C4-2B (cell line): ENCODE measurements around the gene C1RL.
A peak's percentile ranks its signal among the peaks of the same experiment; 100 is the strongest.

ENCODE experiments used
- H3K27ac ChIP-seq: fragments of 450-650 bp; 2 replicates; pipeline ENCODE4 v1.5.1; 2017
- CTCF ChIP-seq: fragments of 450-650 bp; conservative IDR thresholded peaks from 2 replicates; pipeline ENCODE4 v1.5.1; 2017; ENCODE audit warnings: mild to moderate bottlenecking
- ZFX ChIP-seq: fragments of 450-650 bp; IDR thresholded peaks from 2 replicates; pipeline ENCODE4 v1.6.1; 2017

The C1RL gene

DNA sequence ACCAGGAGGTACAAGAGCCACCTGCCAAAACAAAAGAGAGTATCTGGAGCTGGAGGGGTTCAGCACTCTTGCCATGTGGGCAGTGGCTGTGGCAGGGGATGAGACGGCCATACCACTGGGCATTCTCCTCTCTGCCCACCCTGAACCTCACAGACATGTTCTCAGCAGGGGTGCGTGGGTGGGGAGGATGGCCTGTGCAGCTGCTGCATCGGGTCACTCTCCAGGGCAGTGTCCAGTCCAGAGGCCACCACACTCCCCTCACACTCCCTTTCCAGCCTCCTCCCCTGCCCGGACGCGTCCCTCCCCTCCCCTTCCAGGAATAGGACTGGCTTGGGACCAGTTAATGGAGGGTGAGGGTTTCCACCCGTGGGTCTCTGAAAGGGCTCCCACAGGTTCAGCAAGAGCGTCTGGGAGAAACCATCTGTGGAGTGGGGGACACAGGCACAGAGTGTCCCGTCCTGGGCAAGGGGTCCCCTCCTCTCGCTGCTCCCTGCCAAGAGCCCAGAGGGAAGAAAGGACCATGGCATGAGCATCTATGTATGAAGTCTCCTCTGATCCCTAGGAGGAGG, 17.3 kb downstream of the C1RL start:
- peak overlapping the region; percentile 29; the same call in 1 of the 2 replicates for H3K27ac ChIP-seq
- TF ChIP-seq ZFX (no peak), CTCF (no peak)

- H3K27ac ChIP-seq: no peak overlapping the region
- TF ChIP-seq CTCF (no peak), ZFX (no peak)
Measured at GRCh38 chr12:7091171-7091570, 17.8 kb downstream of the C1RL start.

DNA sequence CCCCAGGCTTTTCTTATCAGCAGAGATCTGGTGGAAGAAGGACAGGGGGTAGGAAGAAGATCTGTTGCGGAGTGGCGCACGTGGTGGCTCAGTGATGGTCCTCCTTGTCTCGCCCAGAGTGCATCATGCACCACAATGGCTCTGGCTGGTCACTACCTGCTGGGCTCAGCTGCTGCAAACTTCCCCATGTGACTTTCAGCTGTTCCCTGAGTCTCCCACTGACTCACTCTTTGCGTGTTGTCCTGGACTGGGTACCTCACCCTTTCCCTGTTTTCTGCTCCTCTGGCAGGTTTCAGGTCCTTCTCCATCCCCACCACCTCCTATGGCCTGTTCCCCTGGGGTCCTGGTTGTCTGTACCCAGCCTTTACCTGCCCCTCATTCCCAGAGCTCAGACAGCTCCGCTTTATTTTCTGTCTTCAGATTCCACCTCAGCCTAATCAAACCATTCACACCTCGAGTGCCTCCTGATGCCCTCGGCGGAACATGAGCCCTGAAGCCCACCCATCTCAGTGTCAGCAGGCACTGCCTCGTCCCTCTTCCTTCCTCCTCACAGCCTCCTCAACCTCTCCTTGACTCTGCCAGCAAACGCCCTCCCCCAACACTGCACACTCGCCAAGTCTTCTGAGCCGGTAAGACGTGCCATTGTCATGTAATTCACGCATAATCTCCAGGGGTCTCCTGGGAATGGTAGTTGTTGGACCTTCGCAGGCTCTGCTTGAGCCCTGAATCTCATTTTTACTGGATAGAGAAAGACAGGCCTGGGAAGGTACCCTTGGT, 18.6 kb downstream of the C1RL start:
- TF ChIP-seq ZFX (no peak), CTCF (no peak)
- H3K27ac ChIP-seq: no peak overlapping the region

GRCh38 chr12:7089196-7089871, 19.7 kb downstream of the C1RL start:
- TF ChIP-seq CTCF (no peak), ZFX (no peak)
- no peak overlapping the region for H3K27ac ChIP-seq

DNA sequence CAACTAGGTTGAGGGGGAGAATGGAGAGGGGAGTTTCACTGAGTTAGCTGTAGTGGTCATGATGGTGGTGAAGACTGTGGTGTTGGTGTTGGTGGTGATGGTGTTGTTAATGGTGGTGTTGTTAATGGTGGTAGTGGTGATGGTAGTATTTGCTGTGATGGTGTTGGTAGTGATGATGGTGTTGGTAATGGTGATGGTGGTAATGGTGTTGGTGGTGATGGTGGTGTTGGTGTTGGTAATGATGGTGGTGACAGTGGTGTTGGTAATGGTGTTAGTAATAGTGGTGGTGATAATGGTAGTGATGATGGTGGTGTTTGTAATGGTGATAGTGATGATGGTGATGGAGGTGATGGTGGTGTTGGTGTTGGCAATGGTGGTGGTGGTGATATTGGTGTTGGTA, 25.9 kb downstream of the C1RL start:
- TF ChIP-seq ZFX (no peak), CTCF (no peak)
- no peak overlapping the region for H3K27ac ChIP-seq

DNA sequence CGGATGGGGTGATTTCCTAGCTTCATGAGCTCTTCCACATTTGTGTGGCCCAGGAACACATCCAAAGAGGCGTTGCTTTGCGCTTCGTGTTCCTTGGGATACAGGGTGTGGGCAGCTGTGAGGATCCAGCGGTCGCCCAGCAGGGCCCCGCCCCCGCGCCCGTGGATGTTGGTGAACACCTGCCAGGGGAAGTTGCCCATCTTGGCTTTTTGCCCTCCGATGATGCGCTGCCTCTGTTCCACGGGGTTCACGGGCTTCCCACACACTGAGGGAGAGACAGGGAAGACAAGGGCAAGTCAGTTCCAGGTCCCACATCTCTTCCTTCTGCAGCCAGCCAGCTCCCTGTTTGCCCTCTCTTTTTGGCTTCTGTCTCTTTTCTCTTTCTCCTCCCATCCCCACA, 28.0 kb downstream of the C1RL start:
- H3K27ac ChIP-seq: no peak overlapping the region
- TF ChIP-seq ZFX (no peak), CTCF (no peak)

DNA sequence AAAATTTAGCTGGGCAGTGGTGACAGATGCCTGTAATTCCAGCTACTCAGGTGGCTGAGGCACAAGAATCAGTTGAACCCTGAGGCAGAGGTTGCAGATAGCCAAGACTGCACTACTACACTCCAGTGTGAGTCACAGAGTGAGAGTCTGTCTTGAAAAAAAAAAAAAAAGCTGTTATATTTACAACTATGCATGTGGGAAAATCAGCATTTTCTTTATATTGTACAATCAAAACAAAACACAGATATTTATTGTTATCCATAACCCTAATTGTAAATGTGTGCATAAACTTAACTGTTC, 29.2 kb downstream of the C1RL start:
- no peak overlapping the region for H3K27ac ChIP-seq
- TF ChIP-seq CTCF (no peak), ZFX (no peak)
